A673 (cell line): ENCODE data around the gene ADAM17. TPM values are rescaled to one million over a fixed set of nuclear protein-coding genes. Genes with fewer than 3 reads are reported as not detected.

Experiments
- BruUV-seq: library from RNA; stranded (reverse); fragments of 400-500 nt; replicated peaks from 2 replicates; lab custom pipeline; 2021; lab: Mats Ljungman, UMichigan
- CTCF ChIA-PET: fragments of 300-600 bp; sonication (Branson Sonifier 250); formaldehyde crosslinking; loops from one replicate; lab custom pipeline; 2022; ENCODE audit warnings: antibody characterized with exemption; lab: Charles Lee
- POLR2A ChIA-PET: fragments of 300-600 bp; sonication (Branson Sonifier 250); formaldehyde crosslinking; loops from one replicate; lab custom pipeline; 2022; ENCODE audit warnings: antibody characterized with exemption; ENCODE audit not compliant: low non-redundant PET; lab: Charles Lee
- DNase-seq: peaks from one replicate; pipeline ENCODE4 v3.0.0-alpha.2; 2015; ENCODE audit warnings: low spot score
- H3K27ac ChIP-seq: fragments of 200-600 bp; sonication (generic); 2 replicates; pipeline ENCODE4 v1.5.1; 2016; ENCODE audit warnings: mixed run types, low read depth, mild to moderate bottlenecking, mixed read lengths, antibody characterized with exemption, low read length; ENCODE audit not compliant: poor library complexity, severe bottlenecking
- H3K27me3 ChIP-seq: fragments of 200-600 bp; sonication (generic); replicated peaks from 2 replicates; pipeline ENCODE4 v1.6.1; 2017; ENCODE audit warnings: mixed run types, low read depth, mild to moderate bottlenecking, mixed read lengths, antibody characterized with exemption, low read length; ENCODE audit not compliant: insufficient read depth, poor library complexity
- H3K36me3 ChIP-seq: fragments of 200-600 bp; sonication (generic); 2 replicates; pipeline ENCODE4 v1.6.1; 2016; ENCODE audit warnings: mixed run types, mild to moderate bottlenecking, mixed read lengths, antibody characterized with exemption, low read length; ENCODE audit not compliant: insufficient read depth, poor library complexity, severe bottlenecking
- H3K4me1 ChIP-seq: fragments of 200-600 bp; sonication (generic); 2 replicates; pipeline ENCODE4 v1.6.1; 2017; ENCODE audit warnings: mixed run types, mild to moderate bottlenecking, mixed read lengths, antibody characterized with exemption, low read length; ENCODE audit not compliant: insufficient read depth, poor library complexity, severe bottlenecking
- H3K4me3 ChIP-seq: fragments of 200-600 bp; sonication (generic); 2 replicates; pipeline ENCODE4 v1.5.1; 2016; ENCODE audit warnings: low read depth, mixed run types, mild to moderate bottlenecking, mixed read lengths, low read length; ENCODE audit not compliant: poor library complexity, severe bottlenecking
- H3K9me3 ChIP-seq: fragments of 200-600 bp; sonication (generic); 2 replicates; pipeline ENCODE4 v1.6.1; 2016; ENCODE audit warnings: mixed run types, low read depth, mild to moderate bottlenecking, mixed read lengths, antibody characterized with exemption, low read length; ENCODE audit not compliant: poor library complexity, severe bottlenecking
- EZH2 ChIP-seq: fragments of 200-600 bp; sonication (generic); IDR thresholded peaks from 2 replicates; pipeline ENCODE4 v1.6.1; 2017; ENCODE audit warnings: borderline replicate concordance, low read depth, mild to moderate bottlenecking, mixed read lengths, antibody characterized with exemption, low read length; ENCODE audit not compliant: poor library complexity, severe bottlenecking
- intact Hi-C: fragments of 100-400 bp; cut with micrococcal nuclease; formaldehyde crosslinking; loops from one replicate; pipeline ENCODE4 v1.10.0; 2022; ENCODE audit not compliant: unreplicated experiment
- total RNA-seq: library from RNA; stranded (reverse); gene quantifications from 2 replicates; pipeline ENCODE4 v1.2.3, GENCODE V29; 2021
- TF ChIP-seq, protein P1 (sequence below): fragments of 300-800, 200-600 bp; sonication (generic); conservative IDR thresholded peaks from 2 replicates; pipeline ENCODE4 v1.5.1; 2017; ENCODE audit warnings: low read depth, mild to moderate bottlenecking, antibody characterized with exemption, low read length, moderate library complexity, mixed read lengths

The ADAM17 gene
- total RNA-seq, 1 experiment from 2014 or later = 40.1 TPM

DNA sequence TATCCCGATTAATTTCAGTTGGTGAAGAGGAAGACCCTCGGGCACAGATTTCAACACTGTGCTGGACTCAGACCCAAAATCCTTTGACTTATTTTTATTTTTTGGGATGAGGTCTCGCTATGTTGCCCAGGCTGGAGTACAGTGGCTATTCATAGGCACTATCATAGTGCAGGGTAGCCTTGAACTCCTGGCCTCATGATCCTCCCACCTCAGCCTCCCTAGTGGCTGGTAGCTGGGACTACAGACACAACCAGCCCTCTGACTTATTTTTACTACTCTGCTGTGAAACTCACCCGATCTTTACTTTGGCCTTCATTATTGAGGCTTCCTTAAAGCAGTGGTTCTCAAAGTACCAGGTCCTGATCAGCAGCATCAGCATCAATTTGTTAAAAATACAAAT lies 18.2 kb upstream of the ADAM17 start:
- no peaks in the 10 kb centered on the region for H3K36me3 ChIP-seq
- no TSS peak for BruUV-seq
- TF ChIP-seq EZH2 = no peak
- TF ChIP-seq, protein P1, sequence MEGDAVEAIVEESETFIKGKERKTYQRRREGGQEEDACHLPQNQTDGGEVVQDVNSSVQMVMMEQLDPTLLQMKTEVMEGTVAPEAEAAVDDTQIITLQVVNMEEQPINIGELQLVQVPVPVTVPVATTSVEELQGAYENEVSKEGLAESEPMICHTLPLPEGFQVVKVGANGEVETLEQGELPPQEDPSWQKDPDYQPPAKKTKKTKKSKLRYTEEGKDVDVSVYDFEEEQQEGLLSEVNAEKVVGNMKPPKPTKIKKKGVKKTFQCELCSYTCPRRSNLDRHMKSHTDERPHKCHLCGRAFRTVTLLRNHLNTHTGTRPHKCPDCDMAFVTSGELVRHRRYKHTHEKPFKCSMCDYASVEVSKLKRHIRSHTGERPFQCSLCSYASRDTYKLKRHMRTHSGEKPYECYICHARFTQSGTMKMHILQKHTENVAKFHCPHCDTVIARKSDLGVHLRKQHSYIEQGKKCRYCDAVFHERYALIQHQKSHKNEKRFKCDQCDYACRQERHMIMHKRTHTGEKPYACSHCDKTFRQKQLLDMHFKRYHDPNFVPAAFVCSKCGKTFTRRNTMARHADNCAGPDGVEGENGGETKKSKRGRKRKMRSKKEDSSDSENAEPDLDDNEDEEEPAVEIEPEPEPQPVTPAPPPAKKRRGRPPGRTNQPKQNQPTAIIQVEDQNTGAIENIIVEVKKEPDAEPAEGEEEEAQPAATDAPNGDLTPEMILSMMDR = peak; percentile 21; the same call in 1 of the 2 replicates
- H3K27me3 ChIP-seq = no peaks in the 10 kb centered on the region
- H3K4me3 ChIP-seq = no peak overlapping the region
- ChIA-PET POLR2A (no interaction called here), CTCF (no interaction called here)
- no peaks in the 10 kb centered on the region for H3K9me3 ChIP-seq
- H3K27ac ChIP-seq = no peak overlapping the region
- intact Hi-C loops = no loop called here
- no peak for DNase-seq
- H3K4me1 ChIP-seq = no peaks in the 10 kb centered on the region

DNA sequence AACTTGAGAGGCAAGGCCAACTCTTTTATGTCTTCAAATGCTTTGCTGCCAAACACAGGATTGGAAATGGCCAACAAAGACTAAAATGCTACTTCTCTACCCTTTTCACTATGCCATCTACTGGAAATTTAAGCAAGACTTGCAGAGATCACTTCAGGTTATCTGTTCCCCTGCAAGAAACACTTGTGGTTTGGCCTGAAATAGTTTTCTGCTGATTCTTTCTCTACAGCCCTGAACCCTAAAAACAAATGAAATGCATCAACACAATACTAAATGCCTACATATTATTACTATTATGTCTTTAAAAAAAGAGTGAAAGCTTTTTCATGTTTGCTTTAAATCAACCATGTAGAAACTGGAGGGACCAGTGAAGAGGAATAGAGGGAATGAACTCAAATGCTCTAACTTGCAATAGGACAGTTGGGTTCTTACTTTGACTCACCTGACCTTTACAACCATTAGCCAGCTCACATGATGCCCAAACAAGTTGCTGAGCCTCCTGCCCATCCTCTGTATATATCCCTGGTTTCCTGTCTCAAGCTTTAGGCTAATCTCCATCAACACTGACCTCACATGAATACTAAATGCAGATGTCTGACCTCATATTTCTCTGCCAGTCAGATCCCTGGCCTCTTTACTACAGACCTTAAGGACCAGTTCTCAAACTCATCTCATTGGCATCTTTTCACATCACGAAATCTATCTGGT lies 17.5 kb upstream of the ADAM17 start:
- no peak for TF ChIP-seq EZH2
- TF ChIP-seq, protein P1 = no peak
- Histone ChIP-seq H3K9me3 (no peaks in the 10 kb centered on the region), H3K27me3 (no peaks in the 10 kb centered on the region), H3K4me1 (no peaks in the 10 kb centered on the region), H3K4me3 (no peak overlapping the region), H3K36me3 (no peaks in the 10 kb centered on the region), H3K27ac (no peak overlapping the region)
- ChIA-PET POLR2A (no interaction called here), CTCF (no interaction called here)
- intact Hi-C loops = no loop called here
- no peak for DNase-seq
- no TSS peak for BruUV-seq

DNA sequence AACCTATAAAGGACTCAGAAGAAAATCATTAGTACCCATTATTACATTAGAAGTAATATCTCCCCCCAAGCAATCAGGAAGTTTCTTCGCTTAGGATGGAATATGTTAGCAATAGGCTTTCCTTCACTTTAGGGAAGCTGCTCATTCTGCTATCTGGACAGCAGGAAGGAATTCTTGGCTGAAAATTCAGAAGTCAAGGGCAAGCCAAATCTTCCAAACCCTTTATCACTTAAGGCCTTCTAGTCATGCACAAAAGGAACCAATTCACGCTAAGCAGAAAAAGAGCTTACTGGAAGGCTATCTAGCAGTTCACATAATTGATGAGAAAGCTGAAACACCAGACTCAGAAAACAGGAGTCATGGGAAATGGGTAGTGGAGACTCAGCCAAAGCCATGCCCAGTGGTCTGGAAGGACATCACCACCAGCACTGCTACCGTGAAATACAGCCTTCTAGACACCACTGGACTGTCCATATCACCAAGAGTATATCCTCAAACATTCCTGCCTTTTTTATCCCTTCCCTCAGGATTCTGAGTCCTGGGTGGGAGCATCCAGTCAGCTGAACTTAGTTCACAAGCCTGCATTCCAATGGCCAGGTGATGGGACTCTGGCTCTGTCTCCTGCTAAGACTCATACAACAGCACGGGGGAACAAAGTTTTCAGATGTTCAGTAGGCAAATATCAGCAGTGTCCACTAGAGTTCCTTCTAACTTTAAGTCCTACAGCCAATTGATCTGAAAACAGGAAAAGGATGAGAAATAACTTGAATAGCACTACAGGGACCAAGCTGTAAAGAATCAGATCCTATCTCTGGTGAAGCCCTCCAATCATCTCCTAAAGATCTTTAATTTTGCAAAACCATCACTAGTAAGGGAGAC lies 14.8 kb upstream of the ADAM17 start:
- CTCF ChIA-PET = no interaction called here
- H3K4me3 ChIP-seq = no peak overlapping the region
- no peak overlapping the region for H3K27ac ChIP-seq
- TF ChIP-seq EZH2 = no peak
- TF ChIP-seq, protein P1 = no peak
- no peaks in the 10 kb centered on the region for H3K36me3 ChIP-seq
- no peak for DNase-seq
- no peaks in the 10 kb centered on the region for H3K27me3 ChIP-seq
- no peaks in the 10 kb centered on the region for H3K4me1 ChIP-seq
- no peaks in the 10 kb centered on the region for H3K9me3 ChIP-seq
- intact Hi-C loops = no loop called here
- POLR2A ChIA-PET = no interaction called here
- BruUV-seq = no TSS peak
